Motor neuron (in vitro differentiated cells): Measurements from ENCODE around the gene TTC7B. TPM values are rescaled to one million over a fixed set of nuclear protein-coding genes. Genes with fewer than 3 reads are reported as not detected.

Source experiments
- ATAC-seq, 8 experiments: fragments of 200-7000 bp; cut with Tn5 transposase; replicated peaks in 6 of 8; 2 replicates each; pipeline ENCODE4 v1.8.0; 2021; ENCODE audit warnings: mild to moderate bottlenecking in 8 of 8, moderate library complexity in 8 of 8
- H3K27ac ChIP-seq, 2 donors: fragments of 250-450 bp; sonication (Bioruptor Pico); 2 replicates each; pipeline ENCODE4 v1.9.0; 2021; ENCODE audit warnings: antibody characterized with exemption in 2 of 2, mild to moderate bottlenecking in 2 of 2, moderate library complexity in 1 of 2
- H3K4me1 ChIP-seq, 2 donors: fragments of 250-450 bp; sonication (Bioruptor Pico); replicated peaks in 1 of 2; 2 replicates each; pipeline ENCODE4 v1.6.1; 2021; ENCODE audit warnings: antibody characterized with exemption in 2 of 2, mild to moderate bottlenecking in 2 of 2, moderate library complexity in 1 of 2
- H3K4me3 ChIP-seq, 5 donors: fragments of 250-450 bp; sonication (Bioruptor Pico); 2 replicates each; pipeline ENCODE4 v1.9.0; 2021; ENCODE audit warnings: antibody characterized with exemption in 5 of 5, mild to moderate bottlenecking in 5 of 5, moderate library complexity in 4 of 5
- WGBS, 10 experiments: fragments of 450-650 bp; shearing (Covaris generic); methylation state at CpG; one replicate each; pipeline ENCODE4 v1.0.0; 2022; 5-methylcytosine and 5-hydroxymethylcytosine counted together
- in situ Hi-C, 9 experiments: fragments of 400-800 bp; cut with MboI; loops; one replicate each; pipeline ENCODE4 v1.15.0; 2021; ENCODE audit warnings: low sequenced_read_pairs in 9 of 9, low pct_unique_long_range_greater_than_20kb in 2 of 9; ENCODE audit not compliant: unreplicated experiment in 9 of 9
- total RNA-seq, 8 experiments: library from RNA; unstranded; fragments of 300-600 nt; gene quantifications; 2 replicates each; pipeline versions ENCODE4 v1.2.3 to v1.2.4, GENCODE V29; 2022

TTC7B gene
- total RNA-seq, 8 experiments from 2014 or later, result 0.81 to 38.2 (median 22.8) TPM

DNA sequence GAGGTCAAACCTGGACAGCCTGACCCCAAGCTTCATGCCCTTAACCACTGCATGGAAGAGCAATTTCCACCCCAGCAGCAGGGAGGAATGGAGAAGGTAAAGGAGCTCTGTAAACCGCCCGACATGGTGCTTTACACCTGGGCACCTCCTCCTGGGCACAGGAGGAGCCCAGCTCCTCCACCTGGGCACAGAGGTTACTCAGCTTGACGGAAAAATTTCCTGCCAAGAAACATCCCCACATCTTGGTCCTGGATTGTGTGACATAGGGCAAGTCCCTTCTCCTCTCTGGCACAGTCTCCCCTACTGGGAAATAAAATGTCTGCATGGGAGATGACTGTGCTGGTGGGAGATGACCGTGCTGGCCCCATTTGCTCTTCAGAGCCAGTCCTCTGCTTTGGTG lies 40.8 kb downstream of the TTC7B start:
- in situ Hi-C loops, result no loop called here
- H3K27ac ChIP-seq, result no peak overlapping the region
- WGBS, 10 experiments, result 75 to 100% (median 93%) methylated on average over 1 to 3 of the region's 4 CpGs; no CpG with 5 or more reads in 1 of the 10 experiments
- ATAC-seq, result no peak
- no peak overlapping the region for H3K4me3 ChIP-seq
- no peaks in the 10 kb centered on the region for H3K4me1 ChIP-seq

DNA sequence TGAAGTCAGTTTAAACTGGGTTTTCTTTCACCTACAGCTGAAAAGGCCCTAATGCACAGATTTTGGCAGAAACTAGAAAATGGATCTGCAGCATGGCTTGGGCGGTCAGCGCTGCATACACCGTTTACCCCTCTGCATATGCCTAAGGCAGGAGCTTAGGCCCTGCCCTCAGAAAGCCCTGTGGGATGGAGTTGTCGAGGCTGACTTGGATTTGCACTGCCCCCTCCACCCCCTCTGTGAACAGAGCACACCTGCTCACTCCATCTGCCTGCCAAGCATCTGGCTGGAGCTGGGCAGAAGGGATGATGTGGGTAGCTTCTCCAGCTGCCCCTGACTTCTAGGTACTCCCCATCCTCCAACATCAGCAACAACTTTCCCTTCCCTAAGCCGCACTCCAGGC lies 41.9 kb downstream of the TTC7B start:
- H3K4me1 ChIP-seq, result no peaks in the 10 kb centered on the region
- in situ Hi-C loops, result no loop called here
- no peak overlapping the region for H3K27ac ChIP-seq
- 0 to 100% (median 95%) methylated on average over 1 to 4 of the region's 5 CpGs; no CpG with 5 or more reads in 4 of the 10 experiments for WGBS, 10 experiments
- no peak overlapping the region for H3K4me3 ChIP-seq
- ATAC-seq, result no peak

DNA sequence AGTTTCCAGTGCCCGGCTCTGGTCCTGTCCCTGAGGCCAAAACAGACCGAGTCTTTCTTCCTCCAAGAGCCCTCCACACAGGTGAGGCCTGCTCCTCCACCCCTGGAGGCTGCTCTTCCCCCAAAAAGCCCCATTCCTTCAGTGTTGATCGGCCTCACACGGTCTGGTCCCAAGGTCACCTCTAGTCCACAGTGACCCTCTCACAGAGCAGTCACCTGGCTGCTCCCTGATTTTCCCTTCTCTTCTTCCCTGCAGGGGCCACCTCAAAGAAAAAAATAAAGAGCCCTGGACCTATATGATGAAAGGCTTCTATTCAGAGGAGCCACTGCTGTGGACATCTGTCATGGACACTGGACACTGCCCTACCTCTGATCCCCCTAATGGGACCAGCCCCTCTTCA lies 42.5 kb downstream of the TTC7B start:
- no peak for ATAC-seq
- no peak overlapping the region for H3K4me3 ChIP-seq
- H3K27ac ChIP-seq, result no peak overlapping the region
- WGBS, 10 experiments, result 0 to 100% (median 82%) methylated on average over 1 to 3 of the region's 4 CpGs; no CpG with 5 or more reads in 4 of the 10 experiments
- in situ Hi-C loops, result no loop called here
- no peaks in the 10 kb centered on the region for H3K4me1 ChIP-seq

DNA sequence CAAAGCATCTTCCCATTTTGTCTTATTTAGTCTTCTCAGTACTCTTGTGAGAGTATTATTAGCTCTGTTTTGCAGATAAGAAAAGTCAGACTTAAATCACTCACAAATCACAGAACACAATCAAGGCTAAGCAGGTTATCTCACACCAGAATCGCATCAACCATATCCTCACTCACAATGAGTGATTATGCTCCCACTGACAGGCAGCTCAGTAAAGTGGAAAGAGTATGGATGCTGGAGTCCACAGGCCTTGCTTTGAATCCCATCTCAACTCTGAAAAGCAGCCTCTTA lies 43.1 kb downstream of the TTC7B start:
- Histone ChIP-seq H3K4me3 (no peak overlapping the region), H3K4me1 (no peaks in the 10 kb centered on the region), H3K27ac (no peak overlapping the region)
- 50 to 100% (median 100%) methylated on average over 1 of the region's 1 CpG; no CpG with 5 or more reads in 5 of the 10 experiments for WGBS, 10 experiments
- no peak for ATAC-seq
- in situ Hi-C loops, result no loop called here

DNA sequence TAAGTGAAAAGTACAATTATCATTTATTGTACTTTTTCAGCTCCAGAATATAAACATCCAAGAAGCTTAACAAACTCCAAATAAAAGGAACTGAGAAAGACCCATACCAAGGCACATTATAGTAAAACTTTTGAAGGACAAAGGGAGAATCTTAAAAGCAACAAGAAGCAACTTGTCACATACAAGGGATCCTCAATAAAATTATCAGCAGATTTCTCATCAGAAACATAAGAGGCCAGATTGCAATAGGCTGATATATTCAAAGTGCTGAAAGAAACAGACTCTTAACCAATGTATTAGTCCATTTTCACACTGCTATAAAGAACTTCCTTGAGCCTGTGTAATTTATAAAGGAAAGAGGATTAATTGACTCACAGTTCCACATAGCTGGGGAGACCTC lies 48.3 kb downstream of the TTC7B start:
- in situ Hi-C loops, result no loop called here
- no peaks in the 10 kb centered on the region for H3K4me1 ChIP-seq

DNA sequence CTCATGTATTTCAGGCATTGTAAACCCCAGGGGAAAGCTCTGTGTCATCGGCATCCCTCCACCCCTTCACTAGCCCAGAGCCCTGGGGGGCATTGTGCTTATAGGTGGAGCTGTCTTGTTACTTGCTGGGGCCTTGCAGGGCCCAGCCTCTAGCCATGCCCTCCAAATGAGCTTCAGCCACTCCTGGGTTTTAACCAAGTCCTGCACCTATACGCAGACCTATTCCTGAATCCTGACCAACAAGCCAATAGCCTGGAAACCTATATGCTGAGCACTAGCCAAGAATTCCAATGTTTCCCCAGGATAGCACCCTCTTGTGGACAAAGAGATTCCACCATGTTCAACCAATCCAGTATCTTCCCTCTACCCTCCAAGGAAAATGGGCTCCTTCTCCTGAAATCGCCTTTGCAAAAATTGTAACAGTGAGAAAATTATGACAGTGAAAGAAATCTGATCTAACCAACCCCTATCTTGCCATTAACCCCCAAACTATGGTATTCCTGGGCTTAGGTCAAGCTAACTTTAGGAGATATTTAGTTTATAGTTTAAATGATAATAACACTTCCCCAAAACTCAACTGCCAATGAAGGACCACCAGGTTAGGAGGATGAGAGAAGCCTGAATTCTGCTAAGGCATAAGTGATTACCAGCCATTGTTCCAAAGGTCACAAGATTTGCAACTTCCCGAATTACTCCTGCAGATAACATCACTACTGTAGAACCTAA lies 55.5 kb downstream of the TTC7B start:
- Histone ChIP-seq H3K27ac (no peak overlapping the region), H3K4me3 (no peak overlapping the region), H3K4me1 (peaks cover 6 to 8% of the 10 kb centered on the region in 2 donors)
- in situ Hi-C loops, result no loop called here
- WGBS, 10 experiments, result 57 to 100% (median 86%) methylated on average over 1 to 4 of the region's 4 CpGs; no CpG with 5 or more reads in 4 of the 10 experiments
- peak in 1 of 8 experiments; percentile 27 for ATAC-seq

More for the DNA sequence above, 48.3 kb downstream of the TTC7B start:
- no peak for ATAC-seq
- Histone ChIP-seq H3K4me3 (no peak overlapping the region), H3K27ac (no peak overlapping the region)

DNA sequence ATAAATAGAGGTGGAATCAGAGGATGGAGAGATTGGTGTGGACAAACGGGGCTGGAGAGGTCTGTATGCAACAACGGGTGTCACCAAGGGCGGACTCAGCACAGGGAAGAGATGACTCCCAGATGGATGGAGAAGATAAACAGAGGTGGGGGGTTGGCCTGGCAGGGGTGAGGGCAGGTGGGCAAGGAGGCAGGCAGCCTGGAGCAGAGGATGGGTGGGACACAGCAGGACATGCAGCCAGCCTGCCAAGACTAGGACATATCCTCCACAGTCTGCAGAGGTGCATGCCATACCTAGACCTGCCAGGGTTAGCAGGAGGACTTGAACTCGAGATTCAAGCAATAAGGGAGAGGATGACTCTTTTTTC lies 56.2 kb downstream of the TTC7B start:
- H3K27ac ChIP-seq, result no peak overlapping the region
- no peak overlapping the region for H3K4me3 ChIP-seq
- peaks cover 6 to 8% of the 10 kb centered on the region in 2 donors for H3K4me1 ChIP-seq
- in situ Hi-C loops, result no loop called here
- 40 to 86% (median 58%) methylated on average over 1 to 4 of the region's 4 CpGs; no CpG with 5 or more reads in 5 of the 10 experiments for WGBS, 10 experiments
- ATAC-seq, result no peak

DNA sequence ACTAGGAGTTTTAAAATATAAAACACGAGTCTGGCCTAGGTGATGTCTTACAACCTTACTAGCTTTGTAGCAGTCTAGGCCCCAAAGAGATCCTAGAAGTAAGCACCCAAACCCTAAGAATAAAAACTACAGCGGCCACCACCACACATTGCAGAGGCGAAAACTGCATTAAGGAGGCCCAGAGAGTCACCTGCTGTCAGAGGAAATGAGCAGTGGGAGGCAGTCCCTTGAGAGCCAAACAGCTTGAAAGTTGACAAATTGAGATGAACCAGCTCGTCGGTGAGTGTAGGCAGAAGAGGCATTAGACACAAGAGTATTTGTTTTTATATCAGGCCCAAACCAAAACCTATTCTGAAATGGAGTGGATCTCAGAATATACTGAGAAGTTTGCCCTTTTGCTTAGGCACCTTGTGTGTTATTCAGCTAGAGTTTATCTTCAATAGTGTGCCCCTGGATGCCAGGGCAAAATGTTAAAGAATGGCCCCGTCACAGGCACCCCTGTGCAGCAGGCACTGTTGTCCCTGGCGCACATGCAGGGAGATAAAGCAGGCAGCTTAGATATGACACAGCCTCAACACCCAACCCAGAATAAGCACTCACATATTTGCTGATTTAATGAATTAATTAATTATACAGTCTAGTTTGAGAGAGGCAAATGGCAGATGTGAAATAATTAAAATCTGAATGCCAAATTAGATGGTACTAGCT lies 56.7 kb downstream of the TTC7B start:
- WGBS, 10 experiments, result 53 to 95% (median 67%) methylated on average over 1 to 6 of the region's 7 CpGs; no CpG with 5 or more reads in 1 of the 10 experiments
- H3K27ac ChIP-seq, result no peak overlapping the region
- H3K4me1 ChIP-seq, result peaks cover 6 to 8% of the 10 kb centered on the region in 2 donors
- no peak overlapping the region for H3K4me3 ChIP-seq
- in situ Hi-C loops, result no loop called here
- no peak for ATAC-seq

DNA sequence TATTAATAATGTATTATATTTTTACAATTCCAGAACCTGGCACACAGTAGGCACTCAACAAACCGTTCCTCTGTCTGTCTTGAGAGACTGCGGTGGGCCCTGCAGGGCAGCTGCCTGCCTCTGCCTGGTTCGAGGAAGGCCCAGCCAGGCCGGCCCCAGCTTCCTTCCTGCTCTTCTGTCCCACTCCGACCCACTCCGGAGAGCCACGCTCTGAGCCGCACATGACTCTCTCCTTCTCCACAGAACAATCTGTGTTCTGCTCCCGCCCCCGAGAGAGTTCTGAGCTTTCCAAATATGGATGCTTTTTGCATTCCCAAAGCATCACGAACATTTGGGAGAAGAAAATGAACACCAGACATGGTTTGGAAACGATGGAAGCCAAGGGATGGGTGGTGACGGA lies 57.3 kb downstream of the TTC7B start:
- in situ Hi-C loops, result no loop called here
- Histone ChIP-seq H3K4me1 (peaks cover 6 to 8% of the 10 kb centered on the region in 2 donors), H3K27ac (peak overlapping the region in 1 of 2 donors; percentile 84), H3K4me3 (peak overlapping the region in 4 of 5 donors; percentile 34 to 40 (median 38))
- WGBS, 10 experiments, result 0 to 100% (median 91%) methylated on average over 1 to 10 of the region's 13 CpGs; no CpG with 5 or more reads in 1 of the 10 experiments
- peak in 5 of 8 experiments; percentile 1 to 49 (median 13) for ATAC-seq

DNA sequence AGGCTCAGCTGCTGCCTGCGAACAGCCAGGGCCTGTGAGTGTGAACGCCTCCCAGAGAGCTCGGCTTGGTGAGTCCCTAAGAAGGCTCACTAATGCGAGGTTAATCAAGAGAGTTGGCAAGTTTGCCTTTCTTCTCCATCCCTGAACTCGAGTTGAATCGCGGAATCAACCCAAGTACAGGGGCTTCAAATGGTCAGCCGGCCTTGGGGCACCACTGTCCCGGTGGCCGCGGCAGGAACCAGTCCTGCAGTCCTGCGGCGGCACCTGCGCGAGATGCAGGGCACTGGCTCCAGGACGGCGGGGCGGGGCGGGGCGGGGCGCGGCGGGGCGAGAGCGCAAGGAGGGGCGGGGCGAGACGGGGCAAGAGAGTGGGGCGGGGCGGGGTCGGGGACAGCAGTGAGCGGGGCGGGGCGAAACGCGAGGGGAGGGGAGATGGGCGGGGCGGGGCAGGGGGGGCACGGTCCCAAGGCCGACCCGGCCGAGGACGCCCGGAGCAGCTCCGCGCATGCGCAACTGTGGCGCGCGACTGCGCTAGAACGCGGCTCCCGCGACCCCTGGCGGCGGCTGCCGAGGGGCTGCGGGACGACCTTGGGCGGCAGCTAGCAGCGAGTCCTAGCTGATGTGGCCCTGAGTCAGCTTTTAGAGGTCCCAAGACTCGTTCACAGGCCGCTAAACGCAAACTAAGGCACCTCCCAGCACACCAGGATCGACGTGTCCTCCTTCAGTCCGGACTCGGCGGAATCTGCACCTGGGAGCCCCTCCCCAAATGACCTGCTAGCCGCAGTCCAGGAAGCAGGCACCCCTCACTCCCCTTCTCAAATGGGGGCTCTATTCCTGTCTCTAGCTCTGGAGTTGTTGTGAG lies 58.0 kb downstream of the TTC7B start:
- WGBS, 10 experiments, result 0 to 53% (median 4%) methylated on average over 1 to 4 of the region's 71 CpGs; no CpG with 5 or more reads in 3 of the 10 experiments
- Histone ChIP-seq H3K4me3 (peak overlapping the region; percentile 34 to 40 (median 38)), H3K27ac (peak overlapping the region; percentile 71 to 84), H3K4me1 (peaks cover 6 to 8% of the 10 kb centered on the region in 2 donors)
- in situ Hi-C loops, result no loop called here
- ATAC-seq, result peak; percentile 91 to 97 (median 96)

DNA sequence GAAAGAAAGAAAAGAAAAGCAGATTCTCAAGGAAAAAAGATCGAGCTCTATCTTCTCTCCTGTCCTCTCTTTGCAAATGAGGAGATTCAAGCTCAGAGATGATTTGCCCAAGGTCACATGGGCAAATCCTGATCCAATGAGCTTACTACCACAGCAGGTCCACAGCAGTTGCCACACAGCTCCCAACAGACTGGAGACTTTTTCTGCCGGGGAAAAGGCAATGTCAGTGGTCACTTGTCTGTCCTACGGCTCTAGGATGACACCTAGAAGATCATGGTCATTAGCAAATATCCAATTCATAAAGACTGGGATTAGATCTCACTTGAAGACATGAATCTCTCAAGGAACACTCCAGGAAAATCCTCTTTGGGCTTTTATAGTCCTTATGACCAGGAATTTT lies 58.8 kb downstream of the TTC7B start:
- H3K4me3 ChIP-seq, result peak overlapping the region in 1 of 5 donors; percentile 38
- WGBS, 10 experiments, result 40 to 100% (median 78%) methylated on average over 1 to 3 of the region's 3 CpGs; no CpG with 5 or more reads in 3 of the 10 experiments
- in situ Hi-C loops, result no loop called here
- no peak overlapping the region for H3K27ac ChIP-seq
- H3K4me1 ChIP-seq, result peaks cover 6 to 8% of the 10 kb centered on the region in 2 donors
- no peak for ATAC-seq

DNA sequence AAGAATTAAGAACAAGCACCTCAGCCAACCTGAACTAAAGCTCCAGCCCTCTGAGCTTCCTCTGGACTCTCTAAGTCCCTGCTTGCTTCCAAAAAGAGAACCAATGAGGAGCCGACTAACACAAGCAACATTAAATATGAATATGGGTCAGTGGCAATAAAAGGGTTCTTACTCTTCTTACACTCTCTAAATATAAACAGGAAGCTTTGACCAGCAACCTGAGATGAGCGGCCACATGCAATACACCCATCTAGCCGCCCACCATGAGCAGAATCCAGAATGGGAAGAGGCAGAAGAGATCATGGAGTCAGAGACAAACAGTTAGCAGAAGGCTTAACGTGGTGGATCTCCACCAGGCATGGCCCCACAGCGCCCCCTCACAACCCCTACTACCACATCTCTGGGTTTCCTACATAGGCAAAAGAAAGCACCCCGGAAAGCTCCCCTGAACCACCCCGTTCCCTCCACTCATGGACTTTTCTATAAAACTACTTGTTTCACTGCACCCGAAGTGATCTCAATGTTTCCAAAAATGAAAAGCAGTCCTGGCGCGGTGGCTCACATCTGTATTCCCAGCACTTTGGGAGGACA lies 59.4 kb downstream of the TTC7B start:
- H3K27ac ChIP-seq, result no peak overlapping the region
- WGBS, 10 experiments, result 80 to 100% (median 99%) methylated on average over 1 to 6 of the region's 10 CpGs; no CpG with 5 or more reads in 4 of the 10 experiments

More for the DNA sequence above, 59.4 kb downstream of the TTC7B start:
- ATAC-seq, result no peak
- no peak overlapping the region for H3K4me3 ChIP-seq
- in situ Hi-C loops, result no loop called here
- H3K4me1 ChIP-seq, result peaks cover 6 to 8% of the 10 kb centered on the region in 2 donors
